Stimulated activated CD8-positive, alpha-beta memory T cell treated with anti-CD3 and anti-CD28 coated beads, Interleukin-15, amount 100 ng/mL, for 24 hours (primary cell): ENCODE results near the gene NCOA6.
"Not testable (repeated sequence)": the region's sequence is repeated elsewhere in the genome, so short reads cannot be mapped to it uniquely, and the experiment has no call there.

ENCODE experiments used
- DNase-seq: peaks from one replicate; pipeline ENCODE4 v3.0.0-alpha.2; 2020; ENCODE audit warnings: low read depth

Gene NCOA6

DNA sequence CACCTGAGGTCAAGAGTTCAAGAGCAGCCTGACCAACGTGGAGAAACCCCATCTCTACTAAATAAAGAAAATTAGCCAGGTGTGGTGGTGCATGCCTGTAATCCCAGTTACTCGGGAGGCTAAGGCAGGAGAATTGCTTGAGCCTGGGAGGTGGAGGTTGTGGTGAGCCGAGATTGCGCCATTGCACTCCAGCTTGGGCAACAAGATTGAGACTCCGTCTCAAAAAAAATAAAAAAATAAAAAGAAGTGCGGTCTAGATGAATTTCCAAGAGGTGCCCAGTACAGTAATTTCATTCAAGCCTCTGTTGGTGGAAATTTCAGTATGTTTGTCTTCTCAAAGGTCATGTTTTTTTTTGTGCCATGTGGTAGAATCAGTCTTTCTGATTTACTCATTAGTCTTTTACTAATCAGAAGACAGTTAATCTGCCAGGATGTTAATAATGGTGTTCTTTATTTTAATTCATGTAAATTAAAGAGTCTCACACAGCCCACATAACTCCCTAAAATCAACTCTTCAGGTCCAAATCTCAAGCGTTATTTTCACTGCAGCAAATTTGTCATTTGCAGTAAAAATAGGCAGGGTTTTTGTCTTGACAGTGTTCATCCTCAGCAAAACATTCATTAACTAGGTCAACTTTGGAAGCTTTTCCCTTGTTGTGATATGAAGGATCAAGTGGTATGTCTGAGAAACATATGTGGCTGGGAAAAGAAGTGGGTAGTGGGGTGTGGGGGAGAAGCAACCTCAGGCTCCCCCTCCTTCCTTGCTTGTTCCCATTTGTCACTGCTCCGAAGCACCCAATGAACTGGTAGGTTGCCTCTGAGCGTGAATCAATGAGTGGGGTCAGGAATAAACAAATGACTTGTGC is 108.0 kb downstream of the NCOA6 start:
- no peak for DNase-seq

DNA sequence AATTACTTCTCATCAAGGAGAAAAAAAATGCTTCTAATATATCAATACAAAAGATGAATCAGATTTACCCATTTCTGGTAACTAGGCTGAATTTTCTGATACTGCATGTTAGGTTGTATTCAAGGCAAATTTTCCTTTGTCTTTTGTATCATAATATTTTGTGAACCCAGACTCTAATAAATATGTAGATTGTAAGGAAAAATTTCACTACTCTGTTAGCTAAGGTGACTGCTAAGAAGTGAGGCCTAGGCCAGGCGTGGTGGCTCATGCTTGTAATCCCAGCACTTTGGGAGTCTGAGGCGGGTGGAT is 108.6 kb downstream of the NCOA6 start:
- DNase-seq, result no peak

DNA sequence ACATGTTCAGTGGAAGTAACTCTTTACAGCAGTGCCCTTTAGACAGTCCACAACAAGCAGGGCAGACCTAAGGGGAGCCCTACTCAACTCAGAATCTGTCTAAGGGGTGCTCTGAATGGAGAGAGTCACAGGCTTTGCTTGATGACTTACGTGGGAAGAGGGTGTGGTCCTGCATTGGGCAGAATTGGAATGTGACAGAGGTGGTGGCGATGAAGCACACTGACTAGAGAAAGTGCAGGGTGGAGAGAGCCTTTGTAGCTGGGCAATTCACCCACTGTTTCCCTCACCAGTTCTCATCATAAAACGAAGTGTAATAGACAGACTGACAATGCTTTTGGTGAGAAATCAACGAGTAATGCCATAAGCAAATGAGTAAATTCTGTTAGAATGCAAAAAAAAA is 110.1 kb downstream of the NCOA6 start:
- no peak for DNase-seq

DNA sequence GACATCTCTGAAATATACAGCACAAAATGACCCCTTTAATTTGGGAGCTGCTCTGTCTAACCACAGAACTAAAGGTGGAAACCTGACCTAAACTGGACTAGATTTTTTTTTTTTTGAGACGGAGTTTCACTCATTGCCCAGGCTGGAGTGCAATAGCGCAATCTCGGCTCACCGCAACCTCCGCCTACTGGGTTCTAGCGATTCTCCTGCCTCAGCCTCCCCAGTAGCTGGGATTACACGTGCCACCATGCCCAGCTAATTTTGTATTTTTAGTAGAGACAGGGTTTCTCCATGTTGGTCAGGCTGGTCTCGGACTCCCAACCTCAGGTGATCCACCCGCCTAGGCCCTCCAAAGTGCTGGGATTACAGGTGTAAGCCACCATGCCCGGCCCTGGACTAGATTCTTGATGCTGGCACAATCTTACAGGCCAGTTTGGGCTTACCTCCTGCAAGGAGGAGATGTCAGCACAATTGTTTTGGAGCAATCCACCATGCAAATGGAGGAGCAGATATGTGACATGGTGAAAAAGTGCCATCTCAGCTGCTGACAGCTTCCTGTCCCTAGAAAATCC is 111.4 kb downstream of the NCOA6 start:
- DNase-seq, result not testable (repeated sequence)

DNA sequence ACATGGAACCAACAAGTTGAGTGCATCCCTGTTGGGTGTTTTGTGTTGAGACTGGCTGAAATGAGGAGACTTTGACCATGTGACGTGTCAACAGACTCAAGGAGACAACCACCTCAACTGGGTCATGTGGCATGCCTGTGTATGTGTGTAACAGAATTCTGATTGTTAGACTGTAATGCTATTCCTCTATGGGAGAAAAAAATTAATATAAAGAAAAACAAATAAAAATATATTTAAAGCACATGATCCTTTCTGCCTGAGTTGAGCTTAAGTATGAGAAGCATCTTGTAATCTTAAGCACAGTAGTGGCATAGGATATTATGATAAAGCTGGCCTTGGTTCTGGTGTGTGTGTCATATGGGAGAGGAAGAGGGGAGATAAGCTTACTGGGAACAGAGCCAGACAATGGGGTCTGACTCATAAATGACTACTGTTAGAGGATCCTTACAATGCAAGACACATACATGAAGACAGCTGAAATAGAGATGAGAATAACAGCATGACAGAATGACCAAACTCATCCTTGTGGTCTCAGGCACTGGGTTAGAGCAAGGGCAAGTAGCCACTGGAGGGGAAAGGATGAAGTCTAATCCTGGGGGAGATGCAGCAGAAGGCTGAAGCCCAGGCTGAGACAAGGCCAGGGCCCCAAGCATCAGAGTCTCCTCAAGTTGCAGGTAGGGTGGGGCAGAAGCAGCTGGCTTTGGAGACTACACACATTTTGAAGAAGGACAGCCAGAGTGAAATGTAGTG is 112.1 kb downstream of the NCOA6 start:
- no peak for DNase-seq

DNA sequence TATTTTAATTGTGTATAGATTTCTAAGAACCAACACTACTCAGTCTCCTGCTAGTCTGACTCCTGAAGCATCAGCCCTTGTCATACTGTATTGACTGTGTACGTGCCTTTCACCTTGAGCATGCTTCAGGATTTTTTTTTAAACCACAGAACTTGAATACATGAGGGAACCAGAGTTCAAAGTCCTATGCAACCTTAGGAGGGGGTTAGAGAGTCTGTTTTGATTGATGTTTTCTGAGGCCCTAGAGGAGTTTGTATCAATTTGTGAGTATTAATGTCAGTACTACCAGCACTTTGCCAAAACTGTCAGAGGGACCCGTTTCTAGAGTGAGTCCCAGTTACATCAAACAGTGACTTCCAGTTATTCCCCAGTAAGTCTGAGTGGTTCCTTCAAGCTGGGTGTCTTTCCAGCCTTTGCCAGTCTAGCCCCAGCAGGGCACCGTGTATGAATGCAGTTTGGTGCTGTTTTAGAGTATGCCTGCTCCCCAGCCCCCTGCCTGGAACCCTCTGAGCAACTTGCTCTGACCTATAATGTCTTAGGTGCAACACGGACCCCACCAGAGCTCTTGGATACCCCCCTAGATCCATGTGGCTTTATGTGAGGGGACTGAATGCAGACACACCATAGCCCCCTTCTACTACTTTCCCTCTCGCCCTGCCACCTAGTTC is 112.8 kb downstream of the NCOA6 start:
- DNase-seq, result no peak

DNA sequence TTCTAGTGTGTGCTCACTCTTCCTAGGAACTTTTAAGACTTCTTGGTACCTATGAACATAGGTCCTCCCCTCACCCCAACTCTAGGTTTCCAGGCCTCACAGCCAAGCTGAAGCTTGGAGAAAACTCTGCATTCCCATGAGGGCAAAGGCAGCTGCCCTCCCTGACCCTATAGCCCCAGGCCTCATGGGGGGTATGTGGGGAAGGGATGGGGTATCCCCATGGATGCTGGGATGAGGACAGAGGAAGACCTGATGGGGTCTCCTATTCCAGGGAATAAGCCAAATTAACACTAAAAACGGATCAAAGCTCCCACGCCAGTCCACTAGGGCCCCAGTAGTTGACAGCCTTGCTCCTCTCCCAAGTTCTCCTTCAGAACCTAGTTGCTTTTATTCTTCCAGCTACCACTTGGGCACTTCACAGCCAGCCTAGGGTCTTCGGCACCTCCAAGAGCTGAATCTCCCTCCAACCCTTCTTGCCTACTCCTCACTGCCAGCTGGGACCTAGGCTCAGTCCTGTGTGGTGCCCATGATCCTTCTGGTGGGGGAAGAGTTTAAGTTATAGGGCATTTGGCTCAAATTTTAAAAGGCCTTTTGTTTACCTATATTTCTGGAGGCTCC is 113.5 kb downstream of the NCOA6 start:
- no peak for DNase-seq

DNA sequence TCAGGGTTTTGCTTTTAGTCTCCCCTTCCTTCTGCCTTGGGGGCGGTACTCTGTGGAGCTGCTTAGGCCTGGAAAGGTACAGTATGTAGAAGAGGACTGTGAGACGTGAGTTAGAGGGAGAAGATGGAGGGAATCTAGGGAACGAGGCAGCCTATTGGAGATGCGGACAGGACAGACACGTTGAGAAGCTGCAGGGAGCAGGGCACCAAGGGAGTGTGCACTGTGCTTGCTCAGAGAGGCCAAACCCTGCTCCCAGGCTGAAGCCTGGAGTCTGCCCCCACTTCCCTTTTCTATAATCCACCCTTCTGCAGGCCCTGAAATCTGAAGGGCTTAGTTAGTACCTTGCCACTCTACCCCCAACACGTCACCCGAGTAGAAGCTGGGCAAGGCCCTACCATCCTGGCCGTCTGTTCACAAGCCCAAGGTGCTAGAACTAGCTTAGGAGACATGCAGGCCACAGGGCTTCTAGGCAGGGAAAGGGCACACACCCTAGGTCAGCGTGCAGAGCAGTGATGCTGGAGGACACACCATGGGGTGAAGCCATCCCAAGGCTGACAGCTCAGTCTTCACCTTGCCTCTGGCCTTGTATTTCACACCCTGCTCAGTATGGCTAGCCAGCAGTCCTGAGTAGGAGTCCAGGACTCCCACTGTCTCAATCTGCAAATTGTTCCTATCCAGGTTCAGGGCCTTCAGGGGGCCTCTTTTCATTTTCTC is 114.4 kb downstream of the NCOA6 start:
- no peak for DNase-seq

DNA sequence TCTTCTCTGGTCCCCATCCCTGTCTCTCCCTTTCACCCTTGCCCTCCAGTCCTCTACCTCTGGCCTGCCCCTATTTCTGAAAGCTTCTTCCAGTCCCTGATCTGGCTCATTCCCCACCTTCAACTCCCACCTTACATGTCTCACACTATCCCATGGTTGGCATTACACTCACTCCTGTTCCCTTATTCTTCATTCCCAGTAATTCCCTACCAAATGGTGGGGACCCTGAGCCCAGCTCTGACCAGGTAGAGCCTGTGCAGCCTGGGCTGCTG is 114.9 kb downstream of the NCOA6 start:
- DNase-seq, result no peak

DNA sequence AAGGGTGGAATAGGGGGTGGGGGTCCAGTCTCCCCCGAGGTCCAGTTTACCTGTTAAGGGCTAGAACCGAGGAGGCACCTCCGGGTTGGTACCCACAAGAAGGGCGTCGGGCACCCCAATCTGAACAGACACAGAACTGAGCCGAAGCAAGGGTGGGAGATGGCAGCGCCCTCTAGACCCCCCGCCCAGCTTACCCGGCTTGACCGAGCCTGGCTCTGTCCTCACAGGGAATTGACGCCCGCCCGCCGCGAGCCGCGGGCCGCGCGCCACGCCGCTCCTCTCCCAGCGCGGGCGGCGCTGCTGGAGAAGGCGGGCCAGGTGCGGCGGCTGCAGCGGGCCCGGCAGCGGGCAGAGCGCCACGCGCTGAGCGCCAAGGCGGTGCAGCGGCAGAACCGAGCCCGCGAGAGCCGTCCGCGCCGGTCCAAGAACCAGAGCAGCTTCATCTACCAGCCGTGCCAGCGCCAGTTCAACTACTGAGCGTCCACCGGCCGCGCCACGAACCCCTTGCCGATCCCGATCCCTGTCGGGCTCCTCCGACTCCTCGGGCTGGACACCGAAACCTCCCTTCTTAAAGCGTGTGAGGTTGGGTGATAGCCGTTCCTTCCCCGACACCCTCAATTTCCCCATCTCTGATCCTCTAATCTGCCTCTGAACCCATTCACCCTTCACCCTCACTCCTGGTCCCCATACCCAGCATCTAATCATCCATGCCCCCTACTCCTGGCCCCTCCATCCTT is 115.5 kb downstream of the NCOA6 start:
- DNase-seq, result peak; percentile 27

DNA sequence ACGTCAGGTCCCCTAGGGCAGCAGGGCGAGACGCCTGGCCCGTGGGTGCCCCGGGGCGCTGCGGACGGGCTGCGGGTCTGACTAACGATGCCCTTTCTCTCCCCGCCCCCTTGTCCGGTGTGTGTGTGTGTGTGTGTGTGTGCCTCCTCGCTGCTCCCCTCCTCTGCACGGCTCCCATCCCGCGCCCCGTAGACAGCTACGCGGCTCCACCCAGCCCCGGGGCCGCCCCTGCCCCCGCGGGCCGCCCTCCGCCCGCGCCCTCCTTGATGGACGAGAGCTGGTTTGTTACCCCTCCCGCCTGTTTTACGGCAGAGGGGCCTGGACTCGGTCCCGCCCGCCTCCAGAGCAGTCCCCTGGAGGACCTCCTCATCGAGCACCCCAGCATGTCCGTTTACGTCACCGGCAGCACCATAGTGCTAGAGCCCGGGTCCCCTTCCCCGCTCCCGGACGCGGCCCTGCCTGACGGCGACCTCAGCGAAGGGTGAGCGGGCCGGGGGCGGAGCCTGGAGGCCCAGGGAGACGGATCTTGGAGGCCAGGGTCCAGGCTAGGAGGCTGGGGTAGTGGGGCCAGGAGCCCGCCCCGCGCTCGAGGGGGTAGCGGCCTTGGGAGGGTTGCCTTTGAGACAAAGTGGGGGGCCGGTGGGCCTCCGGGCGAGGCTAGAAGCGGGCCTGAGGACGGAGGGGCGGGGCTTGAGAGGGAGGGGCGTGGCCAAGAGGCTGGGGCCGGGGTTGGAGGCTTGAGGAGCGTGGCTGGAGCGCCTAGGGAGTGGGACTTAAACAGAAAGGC is 116.2 kb downstream of the NCOA6 start:
- peak; percentile 66 for DNase-seq

DNA sequence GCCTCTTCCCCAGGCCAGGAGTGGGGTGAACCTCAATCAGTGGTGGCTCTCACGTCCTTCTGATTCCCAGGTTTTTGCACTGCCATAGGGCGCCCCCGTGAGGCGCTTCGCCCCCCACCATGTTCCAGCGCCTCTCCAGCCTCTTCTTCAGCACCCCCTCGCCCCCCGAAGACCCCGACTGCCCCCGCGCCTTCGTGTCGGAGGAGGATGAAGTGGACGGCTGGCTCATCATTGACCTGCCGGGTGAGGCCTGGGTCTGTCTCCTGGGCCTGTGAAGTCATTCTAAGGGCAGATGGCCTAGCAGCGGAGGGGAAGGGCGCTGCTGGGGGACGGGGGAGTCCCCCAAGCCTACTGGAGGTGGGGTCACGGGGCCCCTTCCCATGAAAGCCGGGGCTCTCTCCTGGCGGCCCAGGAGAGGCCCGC is 116.8 kb downstream of the NCOA6 start:
- DNase-seq, result peak; percentile 14

DNA sequence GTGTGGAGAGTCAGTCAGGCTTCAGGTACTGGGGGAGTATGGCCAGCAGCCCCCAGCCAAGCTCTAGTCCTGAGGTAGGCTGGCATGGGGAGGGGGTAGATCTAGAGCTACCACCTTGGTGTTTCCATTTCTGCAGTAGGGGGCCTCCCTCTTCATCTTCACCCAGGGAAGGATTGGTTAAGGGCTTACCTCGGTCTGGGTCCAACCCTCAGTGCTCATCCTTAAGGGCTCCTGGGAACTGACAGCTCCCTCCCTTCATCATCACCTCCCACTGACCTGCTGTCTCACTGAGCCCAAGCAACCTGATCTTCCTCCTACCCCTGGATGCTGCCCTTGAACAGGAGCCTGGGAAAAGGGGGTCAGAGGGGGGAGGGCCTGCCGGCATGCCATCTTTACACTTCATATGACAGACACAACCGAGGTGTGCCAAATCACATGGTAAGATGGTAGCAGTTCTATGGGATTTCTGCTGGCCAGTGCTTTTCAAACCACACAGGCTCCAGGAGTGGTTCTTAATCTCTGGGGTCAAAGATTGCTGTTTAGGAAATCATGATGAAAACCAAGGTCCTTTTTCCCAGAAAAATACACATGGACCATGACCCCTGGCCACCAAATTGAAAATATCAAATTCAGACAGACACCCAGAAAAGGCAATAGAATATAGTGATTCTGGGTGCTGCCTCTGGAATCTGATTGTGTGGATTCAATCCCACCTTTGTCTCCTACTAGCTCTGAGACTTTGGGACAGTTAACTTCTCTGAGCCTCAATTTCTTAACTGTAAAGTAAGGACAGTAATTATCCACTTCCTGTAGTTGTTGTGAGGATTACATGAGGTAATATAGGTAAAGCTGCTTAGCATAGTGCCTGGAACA is 118.3 kb downstream of the NCOA6 start:
- no peak for DNase-seq

DNA sequence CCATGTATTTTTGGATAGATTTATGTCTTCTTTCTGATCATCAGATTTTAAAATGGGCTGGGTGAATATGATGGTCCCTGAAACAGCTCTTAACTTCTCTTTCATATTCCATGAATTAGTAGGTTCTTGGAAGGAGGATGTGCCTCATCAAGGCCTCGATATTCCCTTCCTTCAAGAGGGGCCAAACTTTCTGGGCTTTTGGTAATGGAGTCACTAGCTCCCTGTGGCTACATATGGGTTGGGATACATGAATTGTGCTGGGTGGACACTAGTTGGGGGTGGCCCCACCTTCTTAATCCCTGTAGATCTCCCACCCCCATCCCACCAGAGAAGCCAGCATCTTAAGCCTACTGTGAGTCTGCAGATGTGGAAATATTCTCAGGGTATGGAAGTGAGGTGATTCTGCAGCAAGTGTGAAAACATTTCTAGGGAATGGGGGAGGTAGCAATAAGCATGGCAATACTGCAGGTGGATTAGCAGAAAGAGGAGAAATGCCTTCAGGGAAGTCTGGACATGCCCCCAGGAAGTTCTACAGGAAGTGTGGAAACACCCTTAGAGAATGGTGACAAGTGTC is 119.1 kb downstream of the NCOA6 start:
- no peak for DNase-seq

DNA sequence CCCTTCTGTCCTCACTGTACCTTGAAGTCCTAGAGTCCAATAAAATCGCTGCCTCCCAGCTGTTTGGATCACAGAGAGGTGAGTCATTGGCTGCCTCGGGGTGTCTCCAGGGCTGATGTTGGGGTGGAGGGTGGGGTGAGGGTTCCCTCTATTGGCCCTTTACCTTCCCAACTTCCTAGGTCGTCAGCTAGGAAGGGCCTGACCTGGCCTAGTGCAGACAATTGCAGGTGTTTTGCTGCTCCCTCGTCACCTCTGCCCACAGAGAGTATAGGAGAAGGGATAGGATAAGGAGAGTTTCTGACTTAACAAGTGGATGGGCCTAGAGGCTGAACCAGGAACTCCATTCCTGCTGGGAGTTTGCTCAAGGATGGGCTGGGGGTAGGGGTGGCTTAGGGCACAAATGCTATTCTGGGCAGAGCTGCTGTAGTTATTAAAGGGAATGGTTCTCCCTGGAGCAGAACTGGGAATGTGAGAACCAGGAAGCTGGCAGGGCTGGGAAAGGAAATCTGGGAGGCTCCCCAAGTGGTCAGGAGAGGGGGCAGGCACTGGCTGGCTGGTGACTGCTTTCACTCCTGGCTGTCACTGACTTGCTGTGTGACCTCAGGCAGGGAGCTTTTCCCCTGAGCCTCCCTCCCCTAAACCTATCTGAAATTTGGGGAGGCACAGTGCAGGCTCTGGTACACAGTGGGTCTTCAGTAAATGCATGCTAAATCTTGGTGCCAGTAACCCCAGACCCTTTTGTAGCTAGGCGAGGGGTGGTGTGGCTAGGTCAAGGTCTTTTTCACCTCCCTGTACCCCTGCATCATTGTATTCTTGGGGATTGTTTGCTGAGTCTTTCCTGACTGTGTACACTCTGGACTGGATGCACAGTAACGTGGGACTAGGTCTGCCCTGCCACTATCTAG is 119.8 kb downstream of the NCOA6 start:
- no peak for DNase-seq

DNA sequence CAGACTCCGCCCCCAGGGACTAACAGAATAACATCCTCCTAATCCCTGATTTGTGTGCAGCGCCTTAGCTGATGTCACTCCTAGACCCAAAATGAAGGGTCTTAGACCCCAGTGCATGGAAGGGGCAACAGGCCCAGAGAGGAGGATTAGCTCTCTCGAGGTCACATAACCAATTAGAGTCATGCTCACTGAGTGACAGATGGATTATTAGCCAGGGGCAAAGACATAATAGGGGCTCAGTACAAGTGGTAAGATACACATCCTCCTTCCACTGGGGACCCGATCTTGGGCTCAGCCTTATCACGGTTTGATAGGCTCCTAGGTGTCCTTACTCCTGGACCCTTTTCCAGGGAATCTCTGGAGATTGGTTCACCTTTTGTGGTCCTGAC is 120.4 kb downstream of the NCOA6 start:
- DNase-seq, result no peak

DNA sequence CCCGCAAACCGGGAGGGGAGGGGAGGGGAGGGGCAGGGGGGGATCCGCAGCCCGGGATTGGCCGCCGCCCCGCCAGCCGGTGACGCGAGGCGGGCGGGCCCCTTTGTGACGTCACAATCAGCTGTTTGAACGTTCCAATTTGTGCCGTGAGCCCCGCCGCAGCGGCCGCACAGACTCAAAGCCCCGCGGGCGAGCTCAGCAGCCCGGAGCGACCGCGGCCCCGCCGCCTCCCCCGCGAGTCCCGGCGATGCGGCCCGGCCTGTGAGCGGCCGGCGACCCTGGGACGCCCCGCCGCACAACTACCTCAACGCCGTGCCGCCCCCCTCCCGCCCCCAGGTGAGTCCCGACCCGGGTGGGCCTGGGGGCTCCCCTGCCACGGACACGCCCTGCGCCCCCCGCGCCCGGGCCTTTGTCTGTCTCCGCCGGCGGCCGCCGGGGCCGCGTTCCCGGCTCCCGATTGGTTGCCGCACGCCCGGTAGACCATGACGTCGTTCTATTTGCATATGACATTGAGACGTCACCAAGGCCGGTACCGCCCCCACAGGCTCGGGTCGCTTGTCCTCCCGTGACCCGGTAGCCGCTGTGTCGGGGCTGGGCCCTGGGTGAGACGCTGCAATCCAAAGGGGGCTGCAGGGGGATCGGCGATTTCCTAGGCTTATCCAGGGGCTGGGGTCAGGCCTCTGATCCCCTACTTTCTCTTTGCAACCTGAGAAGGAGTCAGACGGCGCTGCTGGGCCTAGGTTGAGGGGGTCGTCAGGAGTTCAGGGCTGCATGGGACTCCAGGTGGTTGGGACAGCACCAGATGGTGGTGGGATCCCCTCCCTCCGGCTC is 121.1 kb downstream of the NCOA6 start, which contains the start of gene TP53INP2:
TSS of gene TP53INP2 (plus strand) at position 168 of the 831 bp plus-strand sequence. CDS start 4,396 bp downstream, outside the sequence.
- peak; percentile 42 for DNase-seq
